MCF 10A (cell line): ENCODE measurements around the gene RPL9. TPM values are rescaled to one million over a fixed set of nuclear protein-coding genes. Genes with fewer than 3 reads are reported as not detected.

Source experiments
- BruUV-seq: library from RNA; stranded (reverse); fragments of 400-500 nt; replicated peaks from 2 replicates; lab custom pipeline; 2021; lab: Mats Ljungman, UMichigan
- CTCF ChIA-PET: fragments of 300-600 bp; sonication (Branson Sonifier 250); formaldehyde crosslinking; extraction: SDS; loops from one replicate; lab custom pipeline; 2021; ENCODE audit warnings: antibody characterized with exemption, inconsistent platforms; lab: Yijun Ruan, JAX
- POLR2A ChIA-PET: fragments of 300-600, 350-650 bp; sonication (Branson Sonifier 250); formaldehyde crosslinking; extraction: SDS; loops from one replicate; lab custom pipeline; 2020; ENCODE audit warnings: antibody characterized with exemption, inconsistent platforms; lab: Yijun Ruan, JAX
- DNase-seq: peaks from one replicate; pipeline ENCODE4 v3.0.0-alpha.2; 2018; ENCODE audit not compliant: unreplicated experiment
- H3K27ac Mint-ChIP-seq: one replicate; pipeline ENCODE4 v1.8.0; 2022; ENCODE audit warnings: mild to moderate bottlenecking, low read depth, mixed read lengths; ENCODE audit not compliant: unreplicated experiment
- H3K27me3 Mint-ChIP-seq: one replicate; pipeline ENCODE4 v1.8.0; 2022; ENCODE audit warnings: mixed read lengths; ENCODE audit not compliant: insufficient read depth, unreplicated experiment
- H3K36me3 Mint-ChIP-seq: one replicate; pipeline ENCODE4 v1.8.0; 2022; ENCODE audit warnings: mild to moderate bottlenecking, moderate library complexity, mixed read lengths; ENCODE audit not compliant: insufficient read depth, unreplicated experiment
- H3K4me1 Mint-ChIP-seq: one replicate; pipeline ENCODE4 v1.8.0; 2022; ENCODE audit warnings: mixed read lengths; ENCODE audit not compliant: insufficient read depth, unreplicated experiment
- H3K4me3 Mint-ChIP-seq: one replicate; pipeline ENCODE4 v1.8.0; 2022; ENCODE audit warnings: mild to moderate bottlenecking, moderate library complexity, mixed read lengths; ENCODE audit not compliant: unreplicated experiment
- H3K9me3 Mint-ChIP-seq: one replicate; pipeline ENCODE4 v1.8.0; 2022; ENCODE audit warnings: mixed read lengths; ENCODE audit not compliant: unreplicated experiment
- CTCF ChIP-seq: fragments of 200-600 bp; IDR thresholded peaks from one replicate; pipeline ENCODE4 v1.8.0; 2022; ENCODE audit warnings: antibody characterized with exemption, mild to moderate bottlenecking; ENCODE audit not compliant: unreplicated experiment
- intact Hi-C: fragments of 100-400 bp; cut with micrococcal nuclease; formaldehyde crosslinking; loops from 2 replicates; pipeline ENCODE4 v1.14.1; 2022
- total RNA-seq: library from RNA; stranded (reverse); gene quantifications from 2 replicates; pipeline ENCODE4 v1.2.3, GENCODE V29; 2022

Gene RPL9
- total RNA-seq, 1 experiment from 2014 or later, result 1,405 TPM

GRCh38 chr4:39442998-39443397, 15.7 kb downstream of the RPL9 start:
- POLR2A ChIA-PET, result interaction anchor here (1.1 kb wide), 1 partner anchor 15 kb away, joined by 6 read pairs; the partner anchor contains the start of genes LIAS and RPL9

GRCh38 chr4:39441593-39441992, 17.1 kb downstream of the RPL9 start:
- no peak for DNase-seq
- no TSS peak for BruUV-seq
- Mint-ChIP-seq H3K9me3 (no peaks in the 10 kb centered on the region), H3K4me1 (no peaks in the 10 kb centered on the region), H3K36me3 (no peaks in the 10 kb centered on the region), H3K27ac (no peak overlapping the region), H3K27me3 (peaks cover 22% of the 10 kb centered on the region), H3K4me3 (no peak overlapping the region)
- TF ChIP-seq CTCF, result no peak
- POLR2A ChIA-PET, result interaction anchor here (0.6 to 1.1 kb wide), 2 partner anchors 17 to 616 kb away, joined by 3 to 6 read pairs; partner anchors contain the start of genes LIAS and RPL9
- intact Hi-C loops, result no loop called here
- CTCF ChIA-PET, result no interaction called here

More at GRCh38 chr4:39442998-39443397, 15.7 kb downstream of the RPL9 start:
- CTCF ChIA-PET, result interaction anchor here (0.7 kb wide), 1 partner anchor 1388 kb away, joined by 4 read pairs; no protein-coding TSS in a partner anchor
- intact Hi-C loops, result no loop called here
- H3K4me1 Mint-ChIP-seq, result no peaks in the 10 kb centered on the region
- BruUV-seq, result no TSS peak
- no peak overlapping the region for H3K27ac Mint-ChIP-seq
- no peak for TF ChIP-seq CTCF
- H3K36me3 Mint-ChIP-seq, result peaks cover 9% of the 10 kb centered on the region
- H3K9me3 Mint-ChIP-seq, result no peaks in the 10 kb centered on the region
- DNase-seq, result no peak
- H3K27me3 Mint-ChIP-seq, result peaks cover 10% of the 10 kb centered on the region
- no peak overlapping the region for H3K4me3 Mint-ChIP-seq

- ChIA-PET CTCF (interaction anchor here (0.6 to 1.5 kb wide), 5 partner anchors 12 to 585 kb away, joined by 3 to 4 read pairs (median 3); no protein-coding TSS in a partner anchor), POLR2A (interaction anchor here (0.5 to 1.1 kb wide), 2 partner anchors 16 to 489 kb away, joined by 3 to 4 read pairs; no protein-coding TSS in a partner anchor)
- Mint-ChIP-seq H3K4me1 (no peaks in the 10 kb centered on the region), H3K27ac (no peak overlapping the region), H3K36me3 (no peaks in the 10 kb centered on the region), H3K27me3 (peaks cover 22% of the 10 kb centered on the region), H3K9me3 (no peaks in the 10 kb centered on the region), H3K4me3 (no peak overlapping the region)
- no peak for DNase-seq
- intact Hi-C loops, result loop anchor here (10.0 kb wide), 1 partner anchor 681 kb away; no protein-coding TSS in a partner anchor
- no TSS peak for BruUV-seq
- peak; percentile 11 for TF ChIP-seq CTCF
Measured at GRCh38 chr4:39435659-39436563, 22.8 kb downstream of the RPL9 start.
